WTC11 (cell line): ENCODE measurements around the gene YARS1.

Source experiments
- CTCF ChIP-seq: fragments of 200-600 bp; IDR thresholded peaks from 2 replicates; pipeline ENCODE4 v1.8.0; 2022; ENCODE audit warnings: antibody characterized with exemption
- PREB ChIP-seq: sonication (generic); formaldehyde crosslinking; IDR thresholded peaks from 2 replicates; pipeline ENCODE4 v1.8.1; 2022; ENCODE audit warnings: mild to moderate bottlenecking, missing genetic modification reagents, moderate library complexity, borderline replicate concordance
- TP53 ChIP-seq: sonication (generic); formaldehyde crosslinking; IDR thresholded peaks from 2 replicates; pipeline ENCODE4 v1.8.1; 2023; ENCODE audit warnings: mild to moderate bottlenecking, missing genetic modification reagents
- ZNF416 ChIP-seq: fragments of 250-450 bp; sonication (Bioruptor Pico); IDR thresholded peaks from 2 replicates; pipeline ENCODE4 v1.9.0; 2021; ENCODE audit warnings: mild to moderate bottlenecking, inconsistent platforms
- ZNF423 ChIP-seq: fragments of 250-450 bp; sonication (Bioruptor Pico); IDR thresholded peaks from 2 replicates; pipeline ENCODE4 v2.1.2; 2022; ENCODE audit warnings: mild to moderate bottlenecking, moderate library complexity

DNA sequence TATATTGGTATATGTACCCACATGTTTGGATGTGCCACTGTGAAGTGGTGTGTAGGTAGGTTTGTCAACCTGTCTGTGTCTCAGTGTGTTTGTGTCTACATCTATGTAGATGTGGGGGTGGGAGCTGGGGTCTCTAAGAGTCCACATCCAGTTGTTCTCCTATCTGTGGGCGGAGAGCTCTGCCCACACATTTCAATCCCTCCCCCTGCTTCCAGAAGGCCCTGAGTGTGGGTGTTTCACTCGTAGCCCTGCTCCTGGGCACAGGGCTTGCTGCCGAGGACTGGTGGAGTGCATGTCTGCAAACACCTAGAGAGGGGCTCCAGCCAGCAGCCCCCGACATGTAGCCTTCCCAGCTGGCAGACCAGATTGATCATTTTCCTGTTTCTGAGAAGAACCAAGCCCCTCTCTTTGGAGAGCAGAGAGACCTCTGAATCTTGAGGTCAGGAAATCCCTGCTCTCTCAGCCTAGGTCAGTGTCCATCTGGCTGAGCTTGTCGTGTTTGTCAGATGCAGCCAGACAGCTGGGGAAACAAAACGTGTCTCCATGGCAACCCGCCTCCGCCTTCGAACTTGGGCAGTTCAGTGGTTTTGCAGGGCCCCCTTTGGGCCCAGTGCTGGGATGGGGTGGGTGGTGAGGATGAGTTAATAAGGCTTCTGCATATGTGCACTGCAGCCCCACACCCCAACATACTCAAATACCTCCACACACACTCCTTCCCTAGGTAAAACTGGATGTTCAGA is 83.4 kb downstream of the YARS1 start:
- no peak for TF ChIP-seq ZNF416 (CRISPR knock-in tag)
- no peak for TF ChIP-seq CTCF
- TF ChIP-seq TP53 (CRISPR knock-in tag): no peak
- TF ChIP-seq ZNF423 (CRISPR knock-in tag): no peak
- TF ChIP-seq PREB (CRISPR knock-in tag): no peak
